ENCODE measurements around the gene NR1D2. TPM values are rescaled to one million over a fixed set of nuclear protein-coding genes. Genes with fewer than 3 reads are reported as not detected.

Gene NR1D2
- total RNA-seq, 1 experiment from 2014 or later = 24.0 TPM

DNA sequence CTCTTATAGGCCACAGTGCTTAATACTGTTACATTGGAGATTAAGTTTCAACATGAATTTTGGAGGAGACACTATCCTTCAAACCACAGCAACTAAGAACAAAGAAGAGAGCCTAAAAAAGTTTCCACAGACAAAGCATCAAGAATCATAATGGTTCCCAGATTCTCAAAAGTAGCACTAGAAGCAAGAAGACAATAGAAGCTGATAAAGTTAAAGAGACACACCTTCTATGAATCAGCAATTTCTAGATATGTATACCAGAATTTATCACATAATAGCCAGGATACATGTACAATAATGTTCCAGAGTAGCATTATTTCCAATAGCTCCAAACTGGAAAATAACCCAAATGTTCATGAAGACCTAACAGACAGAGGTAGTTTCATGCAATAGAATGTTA is 40.5 kb upstream of the NR1D2 start:
- Histone ChIP-seq H4K91ac (ENCODE audit: insufficient read length, low read depth, low read length) (no peak overlapping the region), H3K79me1 (ENCODE audit: insufficient read depth, low read depth, low read length, poor library complexity, severe bottlenecking) (no peaks in the 10 kb centered on the region), H3K56ac (ENCODE audit: insufficient read length, low read depth, low read length) (no peak overlapping the region), H4K5ac (ENCODE audit: insufficient read length, low read depth, low read length) (no peak overlapping the region), H3K27me3 (ENCODE audit: insufficient read depth, low read length) (no peaks in the 10 kb centered on the region), H2AFZ (ENCODE audit: low read length) (no peak overlapping the region), H3T11ph (ENCODE audit: low read length) (no peak overlapping the region), H3K27ac (ENCODE audit: insufficient read length, low read depth, low read length) (no peak overlapping the region), H3K14ac (ENCODE audit: insufficient read depth, low read length) (no peak overlapping the region), H3K23me2 (ENCODE audit: insufficient read length, low read depth, low read length, poor library complexity, severe bottlenecking) (no peaks in the 10 kb centered on the region), H3K9me3 (ENCODE audit: control insufficient read depth, low read depth, low read length) (no peaks in the 10 kb centered on the region), H2BK12ac (ENCODE audit: insufficient read length, low read depth, low read length) (no peak overlapping the region), H3K23ac (ENCODE audit: insufficient read length, low read depth, low read length) (no peak overlapping the region), H2BK120ac (ENCODE audit: low read depth, low read length, poor library complexity, severe bottlenecking) (no peak overlapping the region), H3K79me2 (ENCODE audit: insufficient read depth, low read length) (no peaks in the 10 kb centered on the region), H4K8ac (replicated peaks; ENCODE audit: insufficient read length, low read depth, low read length) (no peak overlapping the region), H2AK5ac (ENCODE audit: insufficient read length, low read length) (no peak overlapping the region), H3K4me1 (ENCODE audit: insufficient read depth, low read length) (no peaks in the 10 kb centered on the region), H2BK5ac (ENCODE audit: insufficient read length, low read length) (no peak overlapping the region), H3K4ac (ENCODE audit: low read depth, low read length) (no peak overlapping the region), H3K9ac (ENCODE audit: extremely low read depth, insufficient read length, low read length) (no peak overlapping the region), H2BK15ac (ENCODE audit: low read depth, low read length) (no peak overlapping the region), H2BK20ac (ENCODE audit: low read depth, low read length, poor library complexity, severe bottlenecking) (no peak overlapping the region), H3K4me2 (ENCODE audit: insufficient read depth, insufficient read length, low read length) (no peak overlapping the region), H3K18ac (ENCODE audit: insufficient read length, low read depth, low read length) (no peak overlapping the region), H4K20me1 (ENCODE audit: control insufficient read depth, insufficient read depth, insufficient read length) (no peaks in the 10 kb centered on the region)
- Mint-ChIP-seq H3K27me3 (ENCODE audit: low read depth) (no peaks in the 10 kb centered on the region), H3K4me1 (no peaks in the 10 kb centered on the region), H3K9me3 (peaks cover under 1 to 4% of the 10 kb centered on the region in 2 experiments; a peak in 1 of 5 replicates), H3K36me3 (ENCODE audit: insufficient read depth in 1 of 3, low read depth in 3 of 3) (peaks cover 34 to 59% (median 58%) of the 10 kb centered on the region in 3 experiments), H3K27ac (no peak overlapping the region), H3K4me3 (no peak overlapping the region)
- no peak for DNase-seq
- TF ChIP-seq, protein P1, sequence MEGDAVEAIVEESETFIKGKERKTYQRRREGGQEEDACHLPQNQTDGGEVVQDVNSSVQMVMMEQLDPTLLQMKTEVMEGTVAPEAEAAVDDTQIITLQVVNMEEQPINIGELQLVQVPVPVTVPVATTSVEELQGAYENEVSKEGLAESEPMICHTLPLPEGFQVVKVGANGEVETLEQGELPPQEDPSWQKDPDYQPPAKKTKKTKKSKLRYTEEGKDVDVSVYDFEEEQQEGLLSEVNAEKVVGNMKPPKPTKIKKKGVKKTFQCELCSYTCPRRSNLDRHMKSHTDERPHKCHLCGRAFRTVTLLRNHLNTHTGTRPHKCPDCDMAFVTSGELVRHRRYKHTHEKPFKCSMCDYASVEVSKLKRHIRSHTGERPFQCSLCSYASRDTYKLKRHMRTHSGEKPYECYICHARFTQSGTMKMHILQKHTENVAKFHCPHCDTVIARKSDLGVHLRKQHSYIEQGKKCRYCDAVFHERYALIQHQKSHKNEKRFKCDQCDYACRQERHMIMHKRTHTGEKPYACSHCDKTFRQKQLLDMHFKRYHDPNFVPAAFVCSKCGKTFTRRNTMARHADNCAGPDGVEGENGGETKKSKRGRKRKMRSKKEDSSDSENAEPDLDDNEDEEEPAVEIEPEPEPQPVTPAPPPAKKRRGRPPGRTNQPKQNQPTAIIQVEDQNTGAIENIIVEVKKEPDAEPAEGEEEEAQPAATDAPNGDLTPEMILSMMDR (conservative IDR thresholded peaks at IDR 0.05) = no peak
